PC-3 (cell line): ENCODE data around the gene TPM1. TPM values are rescaled to one million over a fixed set of nuclear protein-coding genes. Genes with fewer than 3 reads are reported as not detected.
A peak's percentile ranks its signal among the peaks of the same experiment; 100 is the strongest.
"Not testable (repeated sequence)": the region's sequence is repeated elsewhere in the genome, so short reads cannot be mapped to it uniquely, and the experiment has no call there.

Source experiments
- ATAC-seq: fragments of 200-7000 bp; cut with Tn5 transposase; 2 replicates; pipeline ENCODE4 v1.9.1; 2020; ENCODE audit warnings: mild to moderate bottlenecking, moderate library complexity
- Bru-seq: library from RNA; stranded (reverse); fragments of 400-500 nt; gene quantifications from one replicate; lab custom pipeline; 2021; lab: Mats Ljungman, UMichigan
- BruChase-seq, 2 experiments: library from RNA; stranded (reverse); fragments of 400-500 nt; gene quantifications; one replicate each; lab custom pipeline; 2021; lab: Mats Ljungman, UMichigan
- BruUV-seq: library from RNA; stranded (reverse); fragments of 400-500 nt; replicated peaks from 2 replicates; lab custom pipeline; 2021; lab: Mats Ljungman, UMichigan
- CTCF ChIA-PET: fragments of 300-600 bp; sonication (Branson Sonifier 250); formaldehyde crosslinking; loops from one replicate; lab custom pipeline; 2022; ENCODE audit warnings: antibody characterized with exemption; lab: Charles Lee
- POLR2A ChIA-PET: fragments of 300-600 bp; sonication (Branson Sonifier 250); formaldehyde crosslinking; loops from one replicate; lab custom pipeline; 2022; ENCODE audit warnings: antibody characterized with exemption; ENCODE audit not compliant: unreplicated experiment; lab: Charles Lee
- DNase-seq: peaks from one replicate; pipeline ENCODE4 v3.0.0-alpha.2; 2015
- H2AFZ ChIP-seq: fragments of 300-600 bp; sonication (generic); 2 replicates; pipeline ENCODE4 v1.6.0; 2016; ENCODE audit warnings: antibody characterized with exemption, low read length
- H3F3A ChIP-seq: fragments of 300-600 bp; sonication (generic); one replicate; pipeline ENCODE4 v1.6.0; 2017; ENCODE audit warnings: antibody characterized with exemption, low read length, control low read depth, mild to moderate bottlenecking; ENCODE audit not compliant: unreplicated experiment
- H3K27ac ChIP-seq: fragments of 300-600 bp; sonication (generic); 2 replicates; pipeline ENCODE4 v1.5.1; 2016; ENCODE audit warnings: mild to moderate bottlenecking, low read length
- H3K27me3 ChIP-seq: fragments of 300-600 bp; sonication (generic); 2 replicates; pipeline ENCODE4 v1.6.1; 2016; ENCODE audit warnings: low read length, mixed read lengths
- H3K36me3 ChIP-seq: fragments of 300-600 bp; sonication (generic); 2 replicates; pipeline ENCODE4 v1.6.1; 2016; ENCODE audit warnings: low read depth, mixed run types, low read length, mixed read lengths
- H3K4me1 ChIP-seq: fragments of 300-600 bp; sonication (generic); 2 replicates; pipeline ENCODE4 v1.5.1; 2016; ENCODE audit warnings: low read length; ENCODE audit not compliant: insufficient read depth
- H3K4me2 ChIP-seq: fragments of 300-600 bp; sonication (generic); 2 replicates; pipeline ENCODE4 v1.6.0; 2016; ENCODE audit warnings: low read length
- H3K4me3 ChIP-seq: fragments of 300-600 bp; sonication (generic); 2 replicates; pipeline ENCODE4 v1.5.1; 2016; ENCODE audit warnings: mild to moderate bottlenecking, low read length, mixed read lengths
- H3K79me2 ChIP-seq: fragments of 300-600 bp; sonication (generic); 2 replicates; pipeline ENCODE4 v1.6.1; 2017; ENCODE audit warnings: low read length, mixed read lengths
- H3K9ac ChIP-seq: fragments of 300-600 bp; sonication (generic); 2 replicates; pipeline ENCODE4 v1.6.0; 2016; ENCODE audit warnings: mild to moderate bottlenecking, low read length
- H3K9me2 ChIP-seq: fragments of 300-600 bp; sonication (generic); replicated peaks from 2 replicates; pipeline ENCODE4 v1.6.1; 2016; ENCODE audit warnings: mixed run types, low read length, mixed read lengths
- H3K9me3 ChIP-seq: fragments of 300-600 bp; sonication (generic); 2 replicates; pipeline ENCODE4 v1.6.1; 2016; ENCODE audit warnings: low read length, mixed read lengths
- H4K20me1 ChIP-seq: fragments of 300-600 bp; sonication (generic); 2 replicates; pipeline ENCODE4 v1.6.1; 2016; ENCODE audit warnings: low read length, mixed read lengths
- CTCF ChIP-seq: fragments of 300-600 bp; sonication (generic); conservative IDR thresholded peaks from 2 replicates; pipeline ENCODE4 v1.5.1; 2017; ENCODE audit warnings: antibody characterized with exemption, low read depth, mild to moderate bottlenecking, low read length
- EZH2 ChIP-seq: fragments of 300-600 bp; sonication (generic); IDR thresholded peaks from one replicate; pipeline ENCODE4 v1.6.1; 2017; ENCODE audit warnings: antibody characterized with exemption, mild to moderate bottlenecking, low read length; ENCODE audit not compliant: unreplicated experiment
- EZH2phosphoT487 ChIP-seq: fragments of 300-600 bp; sonication (generic); IDR thresholded peaks from 2 replicates; pipeline ENCODE4 v1.6.1; 2018; ENCODE audit warnings: mild to moderate bottlenecking, antibody characterized with exemption, low read length, borderline replicate concordance
- intact Hi-C: fragments of 100-400 bp; cut with micrococcal nuclease; formaldehyde crosslinking; loops from 2 replicates; pipeline ENCODE4 v1.9.0; 2023
- long read RNA-seq: library from polyadenylated mRNA; unstranded; transcript quantifications from one replicate; pipeline ENCODE4 v2.0.0, GENCODE V29; 2021; ENCODE audit not compliant: unreplicated experiment
- total RNA-seq: library from RNA; depleted of rRNA; stranded (reverse); fragments of >200 nt; gene quantifications from 2 replicates; pipeline ENCODE4 v1.2.3, GENCODE V29; 2014; rRNA removed

The TPM1 gene
- total RNA-seq (127 and 156 TPM in 2 replicates), Bru-seq, nascent RNA (percentile 71 among the genes with signal in this experiment), BruChase-seq, experiment 1, labeled RNA remaining after a 6-hour chase (percentile 71 among the genes with signal in this experiment), BruChase-seq, experiment 2, labeled RNA remaining after a 2-hour chase (percentile 74 among the genes with signal in this experiment)
- long read RNA-seq, transcript TPM1-208 (8 exons, 943 nt) = major isoform, 55 of 79 reads
- long read RNA-seq, partial matches to known transcripts = 11 of 79 reads
- long read RNA-seq, other reads (novel, unspliced or antisense) = 8 of 79 reads

- Histone ChIP-seq H3K9ac (peak within 1 kb of the TSS; percentile 59), H3K9me2 (no peaks in the 10 kb centered on the region), H2AFZ (peak within 1 kb of the TSS; percentile 95), H3K4me3 (peak within 1 kb of the TSS; percentile 94), H3K4me2 (peak within 1 kb of the TSS; percentile 99), H3K9me3 (no peaks in the 10 kb centered on the region), H3F3A (no peaks in the 10 kb centered on the region), H3K4me1 (peaks cover 34% of the 10 kb centered on the region), H4K20me1 (no peaks in the 10 kb centered on the region), H3K79me2 (peaks cover 28% of the 10 kb centered on the region), H3K27ac (no peak within 1 kb of the TSS), H3K36me3 (no peaks in the 10 kb centered on the region), H3K27me3 (no peaks in the 10 kb centered on the region)
- no peak for TF ChIP-seq EZH2phosphoT487
- TF ChIP-seq EZH2 = no peak
- TF ChIP-seq CTCF = no peak
- CTCF ChIA-PET = no interaction called here
- DNase-seq = peak; percentile 49
- POLR2A ChIA-PET = no interaction called here
- BruUV-seq = no TSS peak
- ATAC-seq = peak; percentile 8
- intact Hi-C loops = no loop called here
These were observed at the start of gene TPM1 for GRCh38 chr15:63041974-63042876. Gene TPM1 (plus strand): TSS chr15:63042747. CDS start chr15:63042830, 83 bp downstream.

GRCh38 chr15:62993066-62993465, 49.5 kb upstream of the TPM1 start:
- H3K4me3 ChIP-seq = no peak overlapping the region
- H3K4me2 ChIP-seq = no peak overlapping the region
- H3K9me3 ChIP-seq = no peaks in the 10 kb centered on the region
- DNase-seq = no peak
- no TSS peak for BruUV-seq
- no peaks in the 10 kb centered on the region for H3F3A ChIP-seq
- H4K20me1 ChIP-seq = no peaks in the 10 kb centered on the region
- ChIA-PET CTCF (no interaction called here), POLR2A (no interaction called here)
- H3K9ac ChIP-seq = no peak overlapping the region
- H3K36me3 ChIP-seq = no peaks in the 10 kb centered on the region
- H2AFZ ChIP-seq = no peak overlapping the region
- TF ChIP-seq CTCF (no peak), EZH2 (no peak), EZH2phosphoT487 (no peak)
- no peak for ATAC-seq
- no peaks in the 10 kb centered on the region for H3K79me2 ChIP-seq
- H3K4me1 ChIP-seq = peaks cover 12% of the 10 kb centered on the region
- H3K27me3 ChIP-seq = no peaks in the 10 kb centered on the region
- no peaks in the 10 kb centered on the region for H3K9me2 ChIP-seq
- intact Hi-C loops = no loop called here
- no peak overlapping the region for H3K27ac ChIP-seq

GRCh38 chr15:62993632-62994031, 48.9 kb upstream of the TPM1 start:
- H3K79me2 ChIP-seq, H3K9me3 ChIP-seq, BruUV-seq, H3F3A ChIP-seq, POLR2A ChIA-PET, H3K36me3 ChIP-seq, H4K20me1 ChIP-seq, H3K9me2 ChIP-seq, H3K4me3 ChIP-seq, H3K27ac ChIP-seq, H3K27me3 ChIP-seq, H2AFZ ChIP-seq, CTCF ChIA-PET, DNase-seq, H3K9ac ChIP-seq, H3K4me2 ChIP-seq, intact Hi-C loops, ATAC-seq: not testable (repeated sequence)
- peaks cover 12% of the 10 kb centered on the region for H3K4me1 ChIP-seq
